ENCODE measurements around the gene UBR7. TPM values are rescaled to one million over a fixed set of nuclear protein-coding genes. Genes with fewer than 3 reads are reported as not detected.

The UBR7 gene
- total and polyA plus RNA-seq, 9 donors = 20.6 to 29.5 (median 25.3) TPM

DNA sequence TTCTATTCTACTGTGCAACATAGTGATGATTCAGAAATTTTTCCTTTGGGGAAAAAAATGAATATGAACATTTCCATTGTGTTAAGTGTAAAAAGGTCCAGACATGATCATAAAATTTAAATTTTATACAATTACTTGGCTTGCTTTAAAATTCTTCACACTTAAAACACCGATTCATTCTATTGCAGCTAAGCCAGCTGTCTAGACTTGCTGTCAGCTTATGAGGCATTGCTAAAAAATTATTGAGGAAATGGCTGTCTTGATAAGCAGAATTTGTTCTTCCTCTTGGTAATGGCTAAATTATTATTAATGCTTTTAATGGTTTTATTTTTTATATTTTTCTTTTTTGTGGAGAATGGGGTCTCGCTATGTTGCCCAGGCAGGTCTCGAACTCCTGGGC lies 20.1 kb upstream of the UBR7 start:
- H3K4me3 ChIP-seq (ENCODE audit: low read length) = no peak overlapping the region
- peaks cover 16% of the 10 kb centered on the region for H3K4me1 ChIP-seq (ENCODE audit: control insufficient read depth, insufficient read depth, low read length)
- no peak overlapping the region for H3K27ac ChIP-seq (ENCODE audit: low read length)
- H3K9me3 ChIP-seq (replicated peaks; ENCODE audit: control insufficient read depth, low read depth, low read length) = no peaks in the 10 kb centered on the region
- DNase-seq = no peak
- WGBS (ENCODE audit: insufficient coverage) = no CpG with 5 or more reads among the region's 3 CpGs
- H3K36me3 ChIP-seq (ENCODE audit: control insufficient read depth, insufficient read depth, low read length) = peaks cover 18% of the 10 kb centered on the region
- no peaks in the 10 kb centered on the region for H3K27me3 ChIP-seq (ENCODE audit: control insufficient read depth, insufficient read depth, low read length)

DNA sequence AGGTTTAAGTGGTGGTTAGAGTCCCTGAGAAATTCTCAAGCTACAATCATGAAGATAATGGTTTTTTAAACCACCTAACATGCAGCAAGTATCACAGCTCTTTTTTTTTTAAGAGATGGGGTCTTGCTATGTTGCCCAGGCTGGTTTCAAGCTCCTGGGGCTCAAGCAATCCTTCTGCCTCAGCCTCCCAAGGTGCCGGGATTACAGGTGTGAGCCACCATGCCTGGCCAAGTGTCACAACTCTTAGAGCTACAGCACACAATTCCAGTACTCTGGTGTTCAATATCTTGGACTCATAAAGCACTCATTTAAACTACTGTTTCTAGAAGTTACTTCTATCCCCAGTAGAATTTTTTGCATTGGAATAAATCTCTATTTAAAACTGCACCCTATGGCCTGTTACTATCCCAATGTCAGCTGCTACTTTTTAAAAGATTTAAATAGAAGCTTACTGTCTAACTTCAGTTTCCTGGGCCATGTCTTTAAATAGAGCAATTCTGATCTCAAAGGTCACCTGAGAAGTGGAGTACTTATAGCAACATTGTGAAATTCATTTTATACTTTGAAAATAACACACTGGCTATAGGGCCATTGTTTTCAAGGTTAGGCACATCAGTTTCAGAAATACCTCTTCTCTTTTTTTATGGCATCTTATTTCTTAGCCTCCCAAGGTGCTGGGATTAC lies 11.6 kb upstream of the UBR7 start:
- WGBS (ENCODE audit: insufficient coverage) = 60% methylated on average over 1 of the region's 1 CpG
- Histone ChIP-seq H3K36me3 (ENCODE audit: control insufficient read depth, insufficient read depth, low read length) (no peaks in the 10 kb centered on the region), H3K9me3 (replicated peaks; ENCODE audit: control insufficient read depth, low read depth, low read length) (no peaks in the 10 kb centered on the region), H3K27ac (ENCODE audit: low read length) (no peak overlapping the region), H3K4me3 (ENCODE audit: low read length) (no peak overlapping the region), H3K4me1 (ENCODE audit: control insufficient read depth, insufficient read depth, low read length) (no peaks in the 10 kb centered on the region), H3K27me3 (ENCODE audit: control insufficient read depth, insufficient read depth, low read length) (no peaks in the 10 kb centered on the region)
- DNase-seq = no peak

DNA sequence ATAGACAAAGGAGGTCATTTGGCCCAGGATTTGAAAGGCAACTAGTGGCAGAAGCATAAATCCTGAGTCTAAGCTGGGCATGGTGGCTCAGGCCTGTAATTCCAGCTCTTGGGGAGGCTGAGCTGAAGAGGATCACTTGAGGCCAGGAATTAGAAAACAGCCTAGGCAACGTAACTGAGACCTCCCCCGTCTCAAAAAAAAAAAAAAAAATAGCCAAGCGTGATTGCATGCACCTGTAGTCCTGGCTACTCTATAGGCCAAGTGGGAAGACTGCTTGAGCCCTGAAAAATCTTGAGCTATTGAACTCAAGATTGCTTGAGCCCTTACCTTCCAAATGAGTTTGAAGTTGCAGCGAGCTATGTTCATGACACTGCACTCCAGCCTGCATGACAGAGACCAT lies 8.0 kb upstream of the UBR7 start:
- no peak for DNase-seq
- H3K4me3 ChIP-seq (ENCODE audit: low read length) = no peak overlapping the region
- no peak overlapping the region for H3K27ac ChIP-seq (ENCODE audit: low read length)
- H3K36me3 ChIP-seq (ENCODE audit: control insufficient read depth, insufficient read depth, low read length) = no peaks in the 10 kb centered on the region
- 93% methylated on average over 3 of the region's 4 CpGs for WGBS (ENCODE audit: insufficient coverage)
- no peaks in the 10 kb centered on the region for H3K4me1 ChIP-seq (ENCODE audit: control insufficient read depth, insufficient read depth, low read length)
- H3K27me3 ChIP-seq (ENCODE audit: control insufficient read depth, insufficient read depth, low read length) = no peaks in the 10 kb centered on the region
- H3K9me3 ChIP-seq (replicated peaks; ENCODE audit: control insufficient read depth, low read depth, low read length) = no peaks in the 10 kb centered on the region

DNA sequence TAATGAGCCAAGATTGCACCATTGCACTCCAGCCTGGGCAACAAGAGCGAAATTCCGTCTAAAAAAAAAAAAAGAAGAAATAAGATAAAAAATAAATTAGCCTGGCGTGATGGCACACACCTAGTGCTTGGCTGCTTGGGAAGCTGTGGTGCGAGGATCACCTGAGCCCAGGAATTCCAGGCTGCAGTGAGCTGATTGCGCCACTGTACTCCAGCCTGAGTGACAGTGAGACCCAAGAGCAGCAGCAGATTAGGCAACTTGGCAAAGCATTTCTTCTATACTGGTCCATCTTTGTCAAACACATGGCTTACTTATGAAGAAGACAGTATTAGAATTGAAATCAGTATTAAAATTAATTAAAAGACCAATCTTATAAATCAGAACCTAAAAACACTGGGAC lies 6.5 kb upstream of the UBR7 start:
- 100% methylated on average over 5 of the region's 5 CpGs for WGBS (ENCODE audit: insufficient coverage)
- H3K4me3 ChIP-seq (ENCODE audit: low read length) = no peak overlapping the region
- DNase-seq = no peak
- H3K27ac ChIP-seq (ENCODE audit: low read length) = no peak overlapping the region
- H3K36me3 ChIP-seq (ENCODE audit: control insufficient read depth, insufficient read depth, low read length) = no peaks in the 10 kb centered on the region
- no peaks in the 10 kb centered on the region for H3K9me3 ChIP-seq (replicated peaks; ENCODE audit: control insufficient read depth, low read depth, low read length)
- H3K4me1 ChIP-seq (ENCODE audit: control insufficient read depth, insufficient read depth, low read length) = no peaks in the 10 kb centered on the region
- no peaks in the 10 kb centered on the region for H3K27me3 ChIP-seq (ENCODE audit: control insufficient read depth, insufficient read depth, low read length)

DNA sequence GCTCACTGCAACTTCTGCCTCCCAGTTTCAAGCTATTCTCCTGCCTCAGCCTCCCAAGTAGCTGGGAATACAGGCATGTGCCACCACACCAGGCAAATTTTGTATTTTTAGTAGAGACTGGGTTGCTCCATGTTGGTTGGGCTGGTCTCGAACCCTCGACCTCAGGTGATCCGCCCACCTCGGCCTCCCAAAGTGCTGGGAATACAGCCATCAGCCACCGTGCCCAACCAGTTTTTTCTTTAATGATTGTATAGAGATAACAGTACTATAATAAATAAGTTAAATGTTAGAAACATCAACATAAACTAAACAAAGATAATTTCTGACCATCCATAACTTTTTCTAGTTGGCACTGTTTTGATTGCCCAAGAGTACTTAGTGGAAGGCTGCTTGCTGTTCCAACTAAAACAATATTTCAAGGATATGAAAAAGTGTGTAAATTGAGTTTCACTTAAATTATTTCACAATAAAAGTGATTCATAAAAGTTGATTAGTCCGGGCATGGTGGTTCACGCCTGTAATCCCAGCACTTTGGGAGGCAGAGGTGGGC lies 5.8 kb upstream of the UBR7 start:
- WGBS (ENCODE audit: insufficient coverage) = 100% methylated on average over 1 of the region's 7 CpGs
- Histone ChIP-seq H3K27me3 (ENCODE audit: control insufficient read depth, insufficient read depth, low read length) (no peaks in the 10 kb centered on the region), H3K36me3 (ENCODE audit: control insufficient read depth, insufficient read depth, low read length) (no peaks in the 10 kb centered on the region), H3K9me3 (replicated peaks; ENCODE audit: control insufficient read depth, low read depth, low read length) (no peaks in the 10 kb centered on the region), H3K27ac (ENCODE audit: low read length) (no peak overlapping the region), H3K4me3 (ENCODE audit: low read length) (no peak overlapping the region), H3K4me1 (ENCODE audit: control insufficient read depth, insufficient read depth, low read length) (peaks cover 6% of the 10 kb centered on the region)
- DNase-seq = no peak

DNA sequence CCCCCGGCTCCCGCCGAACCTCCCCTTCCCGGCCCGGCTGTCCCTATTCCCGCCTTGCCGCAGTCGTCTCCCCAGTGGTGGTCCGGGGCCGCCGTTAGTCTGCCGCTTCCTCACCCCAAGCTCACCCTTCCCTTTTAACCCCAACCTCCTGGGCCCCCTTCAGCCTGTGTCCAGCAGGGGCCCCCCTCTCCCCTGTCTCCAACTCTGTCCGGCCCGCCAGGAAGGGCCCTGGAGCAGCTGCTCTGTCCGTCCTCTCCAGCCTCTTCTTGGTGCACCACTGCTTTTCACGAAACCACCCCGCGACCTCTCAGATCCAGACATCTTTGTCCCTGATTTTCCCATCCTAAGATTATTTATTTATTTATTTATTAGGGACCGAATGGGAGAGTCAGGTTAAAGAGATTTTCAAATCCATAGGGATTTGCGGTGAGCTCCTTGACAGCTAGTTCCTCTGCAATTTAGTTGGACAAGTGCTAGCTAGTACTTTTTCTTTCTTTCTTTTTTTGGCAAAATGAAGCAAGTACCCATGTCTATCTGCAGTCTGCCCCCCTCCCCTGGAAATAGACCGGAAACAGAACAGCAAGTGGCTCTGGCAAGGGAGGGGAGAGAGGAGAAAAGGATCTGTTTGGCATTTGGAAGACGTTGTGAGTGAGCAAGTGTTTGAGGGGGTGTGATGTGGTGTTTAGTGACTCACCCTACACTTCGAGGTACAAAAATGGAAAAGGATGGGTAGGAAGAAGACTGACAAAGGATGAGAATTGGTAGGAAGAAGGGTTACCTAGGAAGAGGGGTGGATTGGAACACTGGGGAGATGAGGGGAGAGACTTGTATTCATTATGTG lies 632 bp downstream of the UBR7 start:
- Histone ChIP-seq H3K4me3 (ENCODE audit: low read length) (peak overlapping the region; percentile 95), H3K27me3 (ENCODE audit: control insufficient read depth, insufficient read depth, low read length) (no peaks in the 10 kb centered on the region), H3K27ac (ENCODE audit: low read length) (peak overlapping the region; percentile 97), H3K9me3 (replicated peaks; ENCODE audit: control insufficient read depth, low read depth, low read length) (no peaks in the 10 kb centered on the region), H3K4me1 (ENCODE audit: control insufficient read depth, insufficient read depth, low read length) (peaks cover 16% of the 10 kb centered on the region), H3K36me3 (ENCODE audit: control insufficient read depth, insufficient read depth, low read length) (peaks cover 7% of the 10 kb centered on the region)
- WGBS (ENCODE audit: insufficient coverage) = 0% methylated on average over 16 of the region's 23 CpGs
- peak; percentile 84 for DNase-seq

DNA sequence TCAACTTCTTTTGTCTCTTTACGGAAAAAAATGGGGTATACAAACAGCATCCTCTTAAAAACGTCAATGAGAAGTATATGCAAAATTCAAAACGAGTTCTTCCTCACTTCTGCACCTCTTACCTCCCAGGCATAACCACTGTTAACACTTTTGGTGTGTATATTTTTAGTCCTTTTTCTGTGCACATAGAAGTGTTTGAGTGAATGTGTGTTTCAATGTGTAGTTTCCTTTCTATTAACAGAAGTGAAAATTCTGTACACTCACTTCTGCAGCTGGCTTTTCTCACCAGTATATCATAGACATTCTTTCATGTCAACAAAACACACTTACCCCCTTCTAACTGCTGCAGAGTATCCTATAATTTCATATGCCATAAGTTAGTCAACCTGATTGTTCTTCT lies 5.4 kb downstream of the UBR7 start:
- peaks cover 8% of the 10 kb centered on the region for H3K4me1 ChIP-seq (ENCODE audit: control insufficient read depth, insufficient read depth, low read length)
- no peak overlapping the region for H3K27ac ChIP-seq (ENCODE audit: low read length)
- no peak overlapping the region for H3K4me3 ChIP-seq (ENCODE audit: low read length)
- peaks cover 30% of the 10 kb centered on the region for H3K36me3 ChIP-seq (ENCODE audit: control insufficient read depth, insufficient read depth, low read length)
- H3K27me3 ChIP-seq (ENCODE audit: control insufficient read depth, insufficient read depth, low read length) = no peaks in the 10 kb centered on the region
- DNase-seq = no peak
- H3K9me3 ChIP-seq (replicated peaks; ENCODE audit: control insufficient read depth, low read depth, low read length) = no peaks in the 10 kb centered on the region
- 100% methylated on average over 1 of the region's 3 CpGs for WGBS (ENCODE audit: insufficient coverage)

DNA sequence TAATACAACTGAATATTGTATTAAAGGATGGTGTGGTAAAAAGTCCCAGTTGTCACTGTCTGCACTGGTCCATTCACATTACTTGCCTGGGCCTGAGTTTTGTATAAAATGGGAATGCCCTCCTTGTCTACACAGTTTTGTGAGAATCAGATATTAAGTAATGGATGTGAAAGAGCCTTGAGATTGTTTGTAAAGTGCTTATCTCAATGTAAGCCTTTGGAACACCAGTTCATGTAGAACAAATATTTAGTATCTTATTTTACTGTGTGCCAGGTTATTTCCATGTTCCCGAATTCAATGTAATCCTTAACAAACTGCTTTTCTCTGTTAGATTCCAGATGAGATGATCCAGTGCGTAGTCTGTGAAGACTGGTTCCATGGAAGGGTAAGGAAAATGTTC lies 7.5 kb downstream of the UBR7 start:
- Histone ChIP-seq H3K36me3 (ENCODE audit: control insufficient read depth, insufficient read depth, low read length) (peaks cover 35% of the 10 kb centered on the region), H3K27me3 (ENCODE audit: control insufficient read depth, insufficient read depth, low read length) (no peaks in the 10 kb centered on the region), H3K4me3 (ENCODE audit: low read length) (no peak overlapping the region), H3K27ac (ENCODE audit: low read length) (no peak overlapping the region), H3K9me3 (replicated peaks; ENCODE audit: control insufficient read depth, low read depth, low read length) (no peaks in the 10 kb centered on the region), H3K4me1 (ENCODE audit: control insufficient read depth, insufficient read depth, low read length) (no peaks in the 10 kb centered on the region)
- no peak for DNase-seq
- no CpG with 5 or more reads among the region's 2 CpGs for WGBS (ENCODE audit: insufficient coverage)

DNA sequence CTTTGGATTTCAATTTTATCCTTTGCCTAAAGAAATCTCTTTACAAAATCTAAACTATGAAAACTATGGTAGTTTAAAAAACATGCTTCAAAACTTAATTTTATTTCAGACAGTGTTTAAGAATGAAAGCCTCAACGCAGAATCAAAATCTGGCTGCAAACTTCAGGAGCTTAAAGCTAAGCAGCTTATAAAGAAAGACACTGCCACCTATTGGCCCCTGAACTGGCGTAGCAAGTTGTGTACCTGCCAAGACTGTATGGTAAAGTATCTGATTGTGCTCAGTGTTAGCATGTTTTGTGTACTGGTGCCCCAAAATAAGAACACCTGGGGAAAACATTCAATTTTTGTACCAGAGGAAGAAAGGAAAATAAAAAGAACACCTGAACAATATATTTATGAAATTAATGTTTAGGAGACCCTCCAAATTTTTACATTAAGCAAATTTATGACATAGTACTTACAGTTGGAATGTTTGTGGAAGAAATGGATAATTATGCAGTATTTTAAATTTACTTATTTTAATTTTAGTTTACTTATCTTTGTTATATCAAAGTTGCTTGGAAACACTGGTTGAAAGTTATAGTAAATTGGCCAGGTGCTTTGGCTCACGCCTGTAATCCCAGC lies 12.2 kb downstream of the UBR7 start:
- peaks cover 47% of the 10 kb centered on the region for H3K36me3 ChIP-seq (ENCODE audit: control insufficient read depth, insufficient read depth, low read length)
- DNase-seq = peak; percentile 72
- no peaks in the 10 kb centered on the region for H3K27me3 ChIP-seq (ENCODE audit: control insufficient read depth, insufficient read depth, low read length)
- no peak overlapping the region for H3K27ac ChIP-seq (ENCODE audit: low read length)
- H3K9me3 ChIP-seq (replicated peaks; ENCODE audit: control insufficient read depth, low read depth, low read length) = no peaks in the 10 kb centered on the region
- no peaks in the 10 kb centered on the region for H3K4me1 ChIP-seq (ENCODE audit: control insufficient read depth, insufficient read depth, low read length)
- H3K4me3 ChIP-seq (ENCODE audit: low read length) = no peak overlapping the region
- WGBS (ENCODE audit: insufficient coverage) = 100% methylated on average over 1 of the region's 3 CpGs

DNA sequence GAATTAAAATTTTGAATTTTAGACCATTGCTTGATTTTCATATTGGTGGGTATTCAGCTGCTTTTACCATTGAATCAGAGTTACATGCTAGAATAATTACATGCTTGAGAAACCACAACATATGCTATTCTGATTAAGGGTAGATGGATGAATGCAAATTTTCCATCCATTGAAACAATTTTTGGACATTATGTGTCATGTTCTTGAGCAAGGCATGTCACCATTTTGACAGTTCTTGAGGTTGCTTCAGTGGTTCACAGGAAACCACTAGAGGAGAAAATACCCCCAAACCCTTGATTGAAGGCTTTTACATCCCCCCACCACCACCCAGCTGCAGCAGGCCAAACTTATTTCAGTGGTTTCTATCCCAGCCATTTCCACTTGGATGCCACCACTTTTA lies 13.5 kb downstream of the UBR7 start:
- H3K27me3 ChIP-seq (ENCODE audit: control insufficient read depth, insufficient read depth, low read length) = no peaks in the 10 kb centered on the region
- no peaks in the 10 kb centered on the region for H3K9me3 ChIP-seq (replicated peaks; ENCODE audit: control insufficient read depth, low read depth, low read length)
- no peak overlapping the region for H3K4me3 ChIP-seq (ENCODE audit: low read length)
- no peaks in the 10 kb centered on the region for H3K4me1 ChIP-seq (ENCODE audit: control insufficient read depth, insufficient read depth, low read length)
- H3K27ac ChIP-seq (ENCODE audit: low read length) = no peak overlapping the region
- peaks cover 46% of the 10 kb centered on the region for H3K36me3 ChIP-seq (ENCODE audit: control insufficient read depth, insufficient read depth, low read length)
- peak; percentile 15 for DNase-seq

Measured in muscle of leg (tissue), 11 donors.